H9 (cell line): ENCODE measurements around the gene PYGO2. TPM values are rescaled to one million over a fixed set of nuclear protein-coding genes. Genes with fewer than 3 reads are reported as not detected.

Experiments
- DNase-seq: peaks from one replicate; pipeline ENCODE4 v3.0.0-alpha.2; 2017
- H2AFZ ChIP-seq: one replicate; pipeline ENCODE4 v1.6.1; 2013; ENCODE audit warnings: mild to moderate bottlenecking, low read length, control low read depth, moderate library complexity
- H2AK5ac ChIP-seq: 2 replicates; pipeline ENCODE4 v1.6.1; 2013; ENCODE audit warnings: low read length, control low read depth, mixed read lengths; ENCODE audit not compliant: insufficient read length
- H2BK120ac ChIP-seq: one replicate; pipeline ENCODE4 v1.6.1; 2013; ENCODE audit warnings: low read depth, mild to moderate bottlenecking, low read length, control low read depth, inconsistent platforms; ENCODE audit not compliant: poor library complexity, severe bottlenecking
- H2BK12ac ChIP-seq: 2 replicates; pipeline ENCODE4 v1.6.1; 2013; ENCODE audit warnings: low read length, control low read depth, mixed read lengths, low read depth; ENCODE audit not compliant: insufficient read length
- H2BK15ac ChIP-seq: 2 replicates; pipeline ENCODE4 v1.6.1; 2013; ENCODE audit warnings: low read depth, low read length, control low read depth
- H2BK20ac ChIP-seq: one replicate; pipeline ENCODE4 v1.6.1; 2013; ENCODE audit warnings: low read depth, mild to moderate bottlenecking, low read length, control low read depth, inconsistent platforms; ENCODE audit not compliant: poor library complexity, severe bottlenecking
- H2BK5ac ChIP-seq: 2 replicates; pipeline ENCODE4 v1.6.1; 2013; ENCODE audit warnings: low read length, control low read depth, mixed read lengths; ENCODE audit not compliant: insufficient read length
- H3K14ac ChIP-seq: 2 replicates; pipeline ENCODE4 v1.6.1; 2013; ENCODE audit warnings: low read length, control low read depth; ENCODE audit not compliant: insufficient read depth
- H3K18ac ChIP-seq: 2 replicates; pipeline ENCODE4 v1.6.1; 2013; ENCODE audit warnings: low read depth, mild to moderate bottlenecking, mixed read lengths, low read length, control low read depth; ENCODE audit not compliant: insufficient read length
- H3K23ac ChIP-seq: 2 replicates; pipeline ENCODE4 v1.6.1; 2013; ENCODE audit warnings: low read length, control low read depth, mixed read lengths, low read depth; ENCODE audit not compliant: insufficient read length
- H3K23me2 ChIP-seq: 2 replicates; pipeline ENCODE4 v1.6.1; 2013; ENCODE audit warnings: low read depth, mild to moderate bottlenecking, mixed read lengths, low read length, control low read depth; ENCODE audit not compliant: insufficient read length, poor library complexity, severe bottlenecking
- H3K27ac ChIP-seq: 2 replicates; pipeline ENCODE4 v1.5.1; 2013; ENCODE audit warnings: low read length, control low read depth, mixed read lengths, low read depth; ENCODE audit not compliant: insufficient read length
- H3K27me3 ChIP-seq: 2 replicates; pipeline ENCODE4 v1.6.1; 2013; ENCODE audit warnings: low read length, control low read depth, inconsistent platforms; ENCODE audit not compliant: insufficient read depth
- H3K4ac ChIP-seq: 2 replicates; pipeline ENCODE4 v1.6.1; 2013; ENCODE audit warnings: low read depth, mild to moderate bottlenecking, control low read depth, inconsistent platforms, low read length, moderate library complexity
- H3K4me1 ChIP-seq: 2 replicates; pipeline ENCODE4 v1.6.1; 2013; ENCODE audit warnings: low read length, control low read depth, inconsistent platforms; ENCODE audit not compliant: insufficient read depth
- H3K4me2 ChIP-seq: 2 replicates; pipeline ENCODE4 v1.6.1; 2013; ENCODE audit warnings: low read length, control low read depth, mixed read lengths; ENCODE audit not compliant: insufficient read length, insufficient read depth
- H3K56ac ChIP-seq: 2 replicates; pipeline ENCODE4 v1.6.1; 2013; ENCODE audit warnings: low read depth, mild to moderate bottlenecking, mixed read lengths, low read length, control low read depth; ENCODE audit not compliant: insufficient read length
- H3K79me1 ChIP-seq: 2 replicates; pipeline ENCODE4 v1.6.1; 2013; ENCODE audit warnings: low read depth, mild to moderate bottlenecking, moderate library complexity, low read length, control low read depth, inconsistent platforms; ENCODE audit not compliant: insufficient read depth, poor library complexity, severe bottlenecking
- H3K79me2 ChIP-seq: 2 replicates; pipeline ENCODE4 v1.6.1; 2013; ENCODE audit warnings: low read length, control low read depth, inconsistent platforms; ENCODE audit not compliant: insufficient read depth
- H3K9ac ChIP-seq: 2 replicates; pipeline ENCODE4 v1.6.1; 2013; ENCODE audit warnings: low read length, control low read depth, mixed read lengths; ENCODE audit not compliant: insufficient read length; ENCODE audit errors: extremely low read depth
- H3K9me3 ChIP-seq: one replicate; pipeline ENCODE4 v1.6.1; 2013; ENCODE audit warnings: low read depth, low read length, inconsistent platforms; ENCODE audit not compliant: control insufficient read depth
- H3T11ph ChIP-seq: one replicate; pipeline ENCODE4 v1.6.1; 2013; ENCODE audit warnings: mild to moderate bottlenecking, low read length, control low read depth, inconsistent platforms
- H4K20me1 ChIP-seq: one replicate; pipeline ENCODE4 v1.6.1; 2013; ENCODE audit not compliant: control insufficient read depth, insufficient read length, insufficient read depth
- H4K5ac ChIP-seq: 2 replicates; pipeline ENCODE4 v1.6.1; 2013; ENCODE audit warnings: low read depth, mild to moderate bottlenecking, mixed read lengths, low read length, control low read depth; ENCODE audit not compliant: insufficient read length
- H4K8ac ChIP-seq: replicated peaks from 2 replicates; pipeline ENCODE4 v1.6.1; 2013; ENCODE audit warnings: low read length, control low read depth, mixed read lengths, low read depth; ENCODE audit not compliant: insufficient read length
- H4K91ac ChIP-seq: 2 replicates; pipeline ENCODE4 v1.6.1; 2013; ENCODE audit warnings: low read depth, mild to moderate bottlenecking, moderate library complexity, mixed read lengths, low read length, control low read depth; ENCODE audit not compliant: insufficient read length
- H3K27ac Mint-ChIP-seq, 3 experiments: 2 replicates in 2 of 3; 3 replicates in 1 of 3; pipeline ENCODE4 v1.8.0; 2020 to 2021; ENCODE audit warnings: mixed read lengths in 3 of 3, mild to moderate bottlenecking in 1 of 3, moderate library complexity in 1 of 3
- H3K27me3 Mint-ChIP-seq: 2 replicates; pipeline ENCODE4 v1.8.0; 2021; ENCODE audit warnings: low read depth, mild to moderate bottlenecking, moderate library complexity, mixed read lengths
- H3K36me3 Mint-ChIP-seq, 3 experiments: 2 replicates in 2 of 3; 3 replicates in 1 of 3; pipeline ENCODE4 v1.8.0; 2020 to 2021; ENCODE audit warnings: low read depth in 3 of 3, mixed read lengths in 3 of 3; ENCODE audit not compliant: insufficient read depth in 1 of 3
- H3K4me1 Mint-ChIP-seq, 2 experiments: 2 replicates each; pipeline ENCODE4 v1.8.0; 2020; ENCODE audit warnings: mixed read lengths in 2 of 2
- H3K4me3 Mint-ChIP-seq, 2 experiments: 2 replicates in 1 of 2; 3 replicates in 1 of 2; pipeline ENCODE4 v1.8.0; 2020 to 2021; ENCODE audit warnings: mild to moderate bottlenecking in 2 of 2, mixed read lengths in 2 of 2, moderate library complexity in 1 of 2
- H3K9me3 Mint-ChIP-seq, 2 experiments: 2 replicates in 1 of 2; 3 replicates in 1 of 2; pipeline ENCODE4 v1.8.0; 2020; ENCODE audit warnings: mild to moderate bottlenecking in 2 of 2, mixed read lengths in 2 of 2, moderate library complexity in 1 of 2
- WGBS: extraction: QIAGEN DNeasy Blood & Tissue Kit; methylation state at CpG from one replicate; pipeline ENCODE4 v1.1.7; 2013; ENCODE audit warnings: missing lambda C conversion rate, low lambda C conversion rate, mixed read lengths; ENCODE audit not compliant: insufficient read length; ENCODE audit errors: extremely low coverage; 5-methylcytosine and 5-hydroxymethylcytosine counted together
- total RNA-seq: library from RNA; stranded (reverse); gene quantifications from 2 replicates; pipeline ENCODE4 v1.2.1, GENCODE V29; 2021
- TF ChIP-seq, protein P1 (sequence below): fragments of 200-600 bp; sonication (generic); conservative IDR thresholded peaks from 3 replicates; pipeline ENCODE4 v1.8.0; 2021; ENCODE audit warnings: antibody characterized with exemption, mild to moderate bottlenecking

PYGO2 gene
- total RNA-seq, 1 experiment from 2014 or later: 38.7 TPM

DNA sequence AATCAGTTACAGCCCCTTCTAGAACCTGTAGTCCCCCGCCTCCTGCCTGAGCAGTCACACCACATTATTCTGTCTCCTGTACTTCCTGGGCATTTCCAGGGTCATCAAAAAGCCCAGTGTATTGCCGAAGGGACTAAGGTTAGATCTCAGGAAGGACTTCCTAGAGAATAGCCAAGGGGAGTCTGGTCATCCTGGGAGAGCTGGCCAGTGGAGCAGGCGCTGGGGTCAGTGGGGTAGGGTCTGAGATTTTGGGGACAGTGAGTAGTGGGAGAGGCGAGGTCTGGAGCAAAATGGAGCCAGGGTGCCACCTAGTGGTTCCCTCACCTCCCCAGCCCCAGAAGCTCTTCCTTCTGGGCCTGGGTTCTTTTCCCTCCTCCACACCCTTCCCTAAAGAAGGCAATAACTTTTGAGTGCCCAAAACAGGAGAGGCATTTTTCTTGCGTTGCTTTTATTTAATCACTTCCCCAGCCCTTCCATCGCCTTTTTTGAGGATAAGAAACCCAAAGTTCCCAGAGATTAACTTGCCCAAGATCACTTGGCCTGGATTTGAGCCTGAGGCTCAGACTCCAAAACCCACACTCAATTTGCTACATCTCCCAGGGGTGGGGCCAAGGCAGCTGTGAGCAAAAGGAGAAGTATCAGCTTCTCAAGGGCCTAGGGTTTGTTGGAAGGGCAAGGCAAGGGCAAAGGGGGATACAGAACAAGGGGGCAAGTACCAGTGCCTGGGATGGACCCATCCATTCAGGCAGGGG lies 17.8 kb downstream of the PYGO2 start:
- Mint-ChIP-seq H3K9me3 (no peaks in the 10 kb centered on the region), H3K36me3 (peaks cover 0 to 10% (median 4%) of the 10 kb centered on the region in 3 experiments; a peak in 5 of 7 replicates)
- no peak overlapping the region for H3K27ac ChIP-seq

More for the DNA sequence above, 17.8 kb downstream of the PYGO2 start:
- Histone ChIP-seq H3K23me2 (no peaks in the 10 kb centered on the region), H2BK12ac (no peak overlapping the region), H2BK20ac (no peak overlapping the region), H3K79me2 (no peaks in the 10 kb centered on the region), H2AK5ac (no peak overlapping the region), H2BK15ac (no peak overlapping the region), H3K18ac (peak overlapping the region; percentile 73), H4K91ac (no peak overlapping the region), H3K9ac (no peak overlapping the region), H4K8ac (no peak overlapping the region), H3K4me2 (no peak overlapping the region), H4K20me1 (no peaks in the 10 kb centered on the region), H3K23ac (no peak overlapping the region), H3K4me1 (peaks cover 3% of the 10 kb centered on the region; the same call in 1 of the 2 replicates), H3T11ph (no peak overlapping the region), H3K14ac (no peak overlapping the region), H2BK120ac (no peak overlapping the region), H2BK5ac (no peak overlapping the region), H3K27me3 (no peaks in the 10 kb centered on the region), H3K4ac (no peak overlapping the region), H2AFZ (no peak overlapping the region), H3K9me3 (no peaks in the 10 kb centered on the region), H3K56ac (no peak overlapping the region), H4K5ac (no peak overlapping the region), H3K79me1 (no peaks in the 10 kb centered on the region)
- no CpG with 5 or more reads among the region's 6 CpGs for WGBS
- TF ChIP-seq, protein P1, sequence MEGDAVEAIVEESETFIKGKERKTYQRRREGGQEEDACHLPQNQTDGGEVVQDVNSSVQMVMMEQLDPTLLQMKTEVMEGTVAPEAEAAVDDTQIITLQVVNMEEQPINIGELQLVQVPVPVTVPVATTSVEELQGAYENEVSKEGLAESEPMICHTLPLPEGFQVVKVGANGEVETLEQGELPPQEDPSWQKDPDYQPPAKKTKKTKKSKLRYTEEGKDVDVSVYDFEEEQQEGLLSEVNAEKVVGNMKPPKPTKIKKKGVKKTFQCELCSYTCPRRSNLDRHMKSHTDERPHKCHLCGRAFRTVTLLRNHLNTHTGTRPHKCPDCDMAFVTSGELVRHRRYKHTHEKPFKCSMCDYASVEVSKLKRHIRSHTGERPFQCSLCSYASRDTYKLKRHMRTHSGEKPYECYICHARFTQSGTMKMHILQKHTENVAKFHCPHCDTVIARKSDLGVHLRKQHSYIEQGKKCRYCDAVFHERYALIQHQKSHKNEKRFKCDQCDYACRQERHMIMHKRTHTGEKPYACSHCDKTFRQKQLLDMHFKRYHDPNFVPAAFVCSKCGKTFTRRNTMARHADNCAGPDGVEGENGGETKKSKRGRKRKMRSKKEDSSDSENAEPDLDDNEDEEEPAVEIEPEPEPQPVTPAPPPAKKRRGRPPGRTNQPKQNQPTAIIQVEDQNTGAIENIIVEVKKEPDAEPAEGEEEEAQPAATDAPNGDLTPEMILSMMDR: peak; percentile 87
- Mint-ChIP-seq H3K27me3 (no peaks in the 10 kb centered on the region), H3K27ac (peak overlapping the region in 2 of 3 experiments; percentile 4 to 51; a peak in 4 of 7 replicates), H3K4me1 (peaks cover 26 to 27% of the 10 kb centered on the region in 2 experiments), H3K4me3 (peak overlapping the region in 1 of 2 experiments; percentile 35; a peak in 1 of 5 replicates)
- peak; percentile 60 for DNase-seq
